WTC11 (cell line): Measurements from ENCODE around the gene TMEM69. TPM values are rescaled to one million over a fixed set of nuclear protein-coding genes. Genes with fewer than 3 reads are reported as not detected.

Source experiments
- ATF1 ChIP-seq: sonication (generic); formaldehyde crosslinking; IDR thresholded peaks from 2 replicates; pipeline ENCODE4 v1.8.1; 2023; ENCODE audit warnings: mild to moderate bottlenecking, moderate library complexity, missing genetic modification reagents
- ETV6 ChIP-seq: sonication (generic); formaldehyde crosslinking; IDR thresholded peaks from 2 replicates; pipeline ENCODE4 v1.8.1; 2022; ENCODE audit warnings: mild to moderate bottlenecking, missing genetic modification reagents
- HMGA2 ChIP-seq: fragments of 250-450 bp; sonication (Bioruptor Pico); IDR thresholded peaks from 2 replicates; pipeline ENCODE4 v1.4.0; 2021; ENCODE audit warnings: mild to moderate bottlenecking, moderate library complexity
- MYBL2 ChIP-seq: sonication (generic); formaldehyde crosslinking; IDR thresholded peaks from 2 replicates; pipeline ENCODE4 v1.8.1; 2023; ENCODE audit warnings: mild to moderate bottlenecking, moderate library complexity, missing genetic modification reagents
- PRDM15 ChIP-seq: sonication (generic); formaldehyde crosslinking; IDR thresholded peaks from 2 replicates; pipeline ENCODE4 v1.8.0; 2022; ENCODE audit warnings: missing genetic modification reagents
- PREB ChIP-seq: sonication (generic); formaldehyde crosslinking; IDR thresholded peaks from 2 replicates; pipeline ENCODE4 v1.8.1; 2022; ENCODE audit warnings: mild to moderate bottlenecking, missing genetic modification reagents, moderate library complexity, borderline replicate concordance
- USF2 ChIP-seq: sonication (generic); formaldehyde crosslinking; IDR thresholded peaks from 2 replicates; pipeline ENCODE4 v1.8.1; 2023; ENCODE audit warnings: mild to moderate bottlenecking, missing genetic modification reagents, moderate library complexity
- ZNF121 ChIP-seq: sonication (generic); formaldehyde crosslinking; IDR thresholded peaks from 2 replicates; pipeline ENCODE4 v1.8.0; 2023; ENCODE audit warnings: missing genetic modification reagents
- ZNF138 ChIP-seq: sonication (generic); formaldehyde crosslinking; conservative IDR thresholded peaks from 2 replicates; pipeline ENCODE4 v1.8.1; 2022; ENCODE audit warnings: mild to moderate bottlenecking, moderate library complexity, missing genetic modification reagents
- ZNF232 ChIP-seq: sonication (generic); formaldehyde crosslinking; IDR thresholded peaks from 2 replicates; pipeline ENCODE4 v1.8.0; 2022; ENCODE audit warnings: mild to moderate bottlenecking, missing genetic modification reagents
- ZNF396 ChIP-seq: fragments of 250-450 bp; sonication (Bioruptor Pico); IDR thresholded peaks from 2 replicates; pipeline ENCODE4 v1.8.0; 2021; ENCODE audit warnings: mild to moderate bottlenecking, moderate library complexity, borderline replicate concordance
- total RNA-seq: library from RNA; stranded (reverse); gene quantifications from 3 replicates; pipeline ENCODE4 v1.2.3, GENCODE V29; 2021
- TF ChIP-seq, protein P1 (sequence below): fragments of 250-450 bp; sonication (Bioruptor Pico); IDR thresholded peaks from 2 replicates; pipeline ENCODE4 v1.9.0; 2021; ENCODE audit warnings: mild to moderate bottlenecking
- TF ChIP-seq, protein P2 (sequence below): sonication (generic); formaldehyde crosslinking; IDR thresholded peaks from 2 replicates; pipeline ENCODE4 v1.8.0; 2023; ENCODE audit warnings: missing genetic modification reagents, mild to moderate bottlenecking, borderline replicate concordance

The TMEM69 gene
- total RNA-seq, 1 experiment from 2014 or later = 44.9 TPM

GRCh38 chr1:45686288-45687013 is 1.5 kb upstream of the TMEM69 start, which contains the start of gene GPBP1L1 (continued):
- TF ChIP-seq ETV6 (no peak; the same call in none of the 2 replicates), ZNF396 (CRISPR knock-in tag) (no peak), PREB (CRISPR knock-in tag) (no peak), ZNF232 (CRISPR knock-in tag) (0 out of 2 replicates have a peak, but pooled peaks have one; percentile 12), MYBL2 (peak; percentile 39; the same call in 1 of the 2 replicates), ZNF121 (no peak), HMGA2 (CRISPR knock-in tag) (no peak), ZNF138 (no peak), ATF1 (CRISPR knock-in tag) (no peak), PRDM15 (CRISPR knock-in tag) (no peak), USF2 (CRISPR knock-in tag) (no peak)
- TF ChIP-seq, protein P1, sequence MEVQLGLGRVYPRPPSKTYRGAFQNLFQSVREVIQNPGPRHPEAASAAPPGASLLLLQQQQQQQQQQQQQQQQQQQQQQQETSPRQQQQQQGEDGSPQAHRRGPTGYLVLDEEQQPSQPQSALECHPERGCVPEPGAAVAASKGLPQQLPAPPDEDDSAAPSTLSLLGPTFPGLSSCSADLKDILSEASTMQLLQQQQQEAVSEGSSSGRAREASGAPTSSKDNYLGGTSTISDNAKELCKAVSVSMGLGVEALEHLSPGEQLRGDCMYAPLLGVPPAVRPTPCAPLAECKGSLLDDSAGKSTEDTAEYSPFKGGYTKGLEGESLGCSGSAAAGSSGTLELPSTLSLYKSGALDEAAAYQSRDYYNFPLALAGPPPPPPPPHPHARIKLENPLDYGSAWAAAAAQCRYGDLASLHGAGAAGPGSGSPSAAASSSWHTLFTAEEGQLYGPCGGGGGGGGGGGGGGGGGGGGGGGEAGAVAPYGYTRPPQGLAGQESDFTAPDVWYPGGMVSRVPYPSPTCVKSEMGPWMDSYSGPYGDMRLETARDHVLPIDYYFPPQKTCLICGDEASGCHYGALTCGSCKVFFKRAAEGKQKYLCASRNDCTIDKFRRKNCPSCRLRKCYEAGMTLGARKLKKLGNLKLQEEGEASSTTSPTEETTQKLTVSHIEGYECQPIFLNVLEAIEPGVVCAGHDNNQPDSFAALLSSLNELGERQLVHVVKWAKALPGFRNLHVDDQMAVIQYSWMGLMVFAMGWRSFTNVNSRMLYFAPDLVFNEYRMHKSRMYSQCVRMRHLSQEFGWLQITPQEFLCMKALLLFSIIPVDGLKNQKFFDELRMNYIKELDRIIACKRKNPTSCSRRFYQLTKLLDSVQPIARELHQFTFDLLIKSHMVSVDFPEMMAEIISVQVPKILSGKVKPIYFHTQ (CRISPR knock-in tag) = peak; percentile 70; the same call in 1 of the 2 replicates
- TF ChIP-seq, protein P2, sequence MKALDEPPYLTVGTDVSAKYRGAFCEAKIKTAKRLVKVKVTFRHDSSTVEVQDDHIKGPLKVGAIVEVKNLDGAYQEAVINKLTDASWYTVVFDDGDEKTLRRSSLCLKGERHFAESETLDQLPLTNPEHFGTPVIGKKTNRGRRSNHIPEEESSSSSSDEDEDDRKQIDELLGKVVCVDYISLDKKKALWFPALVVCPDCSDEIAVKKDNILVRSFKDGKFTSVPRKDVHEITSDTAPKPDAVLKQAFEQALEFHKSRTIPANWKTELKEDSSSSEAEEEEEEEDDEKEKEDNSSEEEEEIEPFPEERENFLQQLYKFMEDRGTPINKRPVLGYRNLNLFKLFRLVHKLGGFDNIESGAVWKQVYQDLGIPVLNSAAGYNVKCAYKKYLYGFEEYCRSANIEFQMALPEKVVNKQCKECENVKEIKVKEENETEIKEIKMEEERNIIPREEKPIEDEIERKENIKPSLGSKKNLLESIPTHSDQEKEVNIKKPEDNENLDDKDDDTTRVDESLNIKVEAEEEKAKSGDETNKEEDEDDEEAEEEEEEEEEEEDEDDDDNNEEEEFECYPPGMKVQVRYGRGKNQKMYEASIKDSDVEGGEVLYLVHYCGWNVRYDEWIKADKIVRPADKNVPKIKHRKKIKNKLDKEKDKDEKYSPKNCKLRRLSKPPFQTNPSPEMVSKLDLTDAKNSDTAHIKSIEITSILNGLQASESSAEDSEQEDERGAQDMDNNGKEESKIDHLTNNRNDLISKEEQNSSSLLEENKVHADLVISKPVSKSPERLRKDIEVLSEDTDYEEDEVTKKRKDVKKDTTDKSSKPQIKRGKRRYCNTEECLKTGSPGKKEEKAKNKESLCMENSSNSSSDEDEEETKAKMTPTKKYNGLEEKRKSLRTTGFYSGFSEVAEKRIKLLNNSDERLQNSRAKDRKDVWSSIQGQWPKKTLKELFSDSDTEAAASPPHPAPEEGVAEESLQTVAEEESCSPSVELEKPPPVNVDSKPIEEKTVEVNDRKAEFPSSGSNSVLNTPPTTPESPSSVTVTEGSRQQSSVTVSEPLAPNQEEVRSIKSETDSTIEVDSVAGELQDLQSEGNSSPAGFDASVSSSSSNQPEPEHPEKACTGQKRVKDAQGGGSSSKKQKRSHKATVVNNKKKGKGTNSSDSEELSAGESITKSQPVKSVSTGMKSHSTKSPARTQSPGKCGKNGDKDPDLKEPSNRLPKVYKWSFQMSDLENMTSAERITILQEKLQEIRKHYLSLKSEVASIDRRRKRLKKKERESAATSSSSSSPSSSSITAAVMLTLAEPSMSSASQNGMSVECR (CRISPR knock-in tag) = 0 out of 2 replicates have a peak, but pooled peaks have one; percentile 27
